Muscle layer of colon (tissue), 2 donors: ENCODE data around the gene SURF2.
"Not testable (repeated sequence)": the region's sequence is repeated elsewhere in the genome, so short reads cannot be mapped to it uniquely, and the experiment has no call there.

ENCODE experiments used
- H3K27ac ChIP-seq: one replicate; pipeline ENCODE4 v1.7.0; 2013; ENCODE audit warnings: low read depth, mild to moderate bottlenecking, low read length, moderate library complexity
- H3K27me3 ChIP-seq, 2 donors: one replicate each; pipeline ENCODE4 v1.7.0; 2013; ENCODE audit warnings: low read length in 2 of 2, mild to moderate bottlenecking in 2 of 2; ENCODE audit not compliant: insufficient read depth in 2 of 2, control insufficient read depth in 1 of 2
- H3K36me3 ChIP-seq: one replicate; pipeline ENCODE4 v1.7.0; 2013; ENCODE audit warnings: mild to moderate bottlenecking, low read length; ENCODE audit not compliant: insufficient read depth
- H3K4me1 ChIP-seq: one replicate; pipeline ENCODE4 v1.7.0; 2013; ENCODE audit warnings: mild to moderate bottlenecking, low read length; ENCODE audit not compliant: insufficient read depth
- H3K4me3 ChIP-seq, 2 donors: one replicate each; pipeline ENCODE4 v1.7.0; 2013; ENCODE audit warnings: low read length in 2 of 2, low read depth in 1 of 2, mild to moderate bottlenecking in 1 of 2, moderate library complexity in 1 of 2
- H3K9ac ChIP-seq: one replicate; pipeline ENCODE4 v1.7.0; 2013; ENCODE audit warnings: low read length
- H3K9me3 ChIP-seq: one replicate; pipeline ENCODE4 v1.7.0; 2013; ENCODE audit warnings: mild to moderate bottlenecking, low read length
- donor health status: abdominal sarcoma.
- donor health status: Adenocarcinoma of cecum.

SURF2 gene

DNA sequence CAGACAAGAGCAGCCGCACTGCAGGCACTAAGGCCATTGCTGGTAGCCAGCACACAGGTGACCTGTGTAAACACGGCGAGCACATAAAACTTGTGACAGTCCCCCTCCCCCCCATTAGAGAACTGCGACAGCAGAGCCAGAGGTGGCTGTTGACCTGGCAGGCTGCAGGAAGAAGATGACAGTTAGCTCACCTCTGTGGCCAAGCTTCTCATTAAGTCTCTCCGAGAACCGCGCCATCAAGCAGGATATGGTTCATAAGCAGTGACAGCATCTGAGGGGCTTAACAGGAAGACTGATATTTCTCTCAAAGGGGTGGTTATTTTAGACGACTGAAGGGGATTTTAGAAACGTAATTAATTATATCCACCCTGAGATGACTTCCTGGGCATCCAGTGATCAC is 14.3 kb downstream of the SURF2 start:
- Histone ChIP-seq H3K36me3 (peaks cover 36% of the 10 kb centered on the region), H3K9ac (no peak overlapping the region), H3K27ac (no peak overlapping the region), H3K27me3 (no peaks in the 10 kb centered on the region), H3K4me1 (peaks cover 56% of the 10 kb centered on the region), H3K9me3 (no peaks in the 10 kb centered on the region), H3K4me3 (no peak overlapping the region)

DNA sequence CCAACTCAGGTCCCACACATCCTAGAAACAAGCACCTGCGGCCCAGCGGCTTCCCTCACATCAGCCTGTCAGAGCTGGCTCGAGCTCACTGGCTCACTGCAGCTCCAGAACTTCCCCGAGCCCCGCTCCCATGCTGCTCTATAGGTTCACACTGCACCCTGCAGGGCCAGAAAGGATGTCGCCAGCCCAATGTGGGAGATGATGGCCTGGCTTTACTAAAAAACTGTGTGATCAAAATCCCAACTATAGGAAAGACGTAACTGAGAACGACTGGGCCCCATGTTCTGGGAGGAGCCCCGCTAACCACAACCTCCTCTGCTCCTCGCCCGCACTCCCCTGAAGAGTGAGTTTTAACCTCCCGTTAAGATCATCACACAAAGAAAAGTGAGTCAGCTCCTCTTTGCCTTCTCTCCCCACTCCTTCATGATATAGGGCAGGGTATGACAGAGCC is 14.9 kb downstream of the SURF2 start:
- peaks cover 30% of the 10 kb centered on the region for H3K36me3 ChIP-seq
- no peak overlapping the region for H3K4me3 ChIP-seq

DNA sequence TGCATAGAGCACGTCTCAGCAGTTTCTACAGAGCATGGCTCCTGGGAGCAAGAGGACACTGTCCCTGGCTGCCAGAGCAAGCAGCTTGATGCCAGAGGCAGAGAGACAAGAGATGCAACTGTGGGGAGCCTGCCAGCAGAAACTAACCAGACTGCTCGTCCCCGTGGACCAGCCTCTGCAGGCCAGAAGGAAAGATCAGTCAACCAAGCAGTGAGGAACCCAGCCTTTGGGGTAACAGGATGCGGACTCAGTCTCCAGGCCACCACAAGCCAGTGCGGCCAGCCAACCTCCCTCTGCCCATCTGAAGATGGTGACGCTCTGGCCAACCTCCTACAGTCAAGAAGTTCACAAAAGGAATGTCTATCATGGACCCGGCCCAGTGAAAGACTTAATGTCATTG is 15.8 kb downstream of the SURF2 start:
- H3K27ac ChIP-seq: no peak overlapping the region
- H3K4me3 ChIP-seq: no peak overlapping the region
- H3K27me3 ChIP-seq: no peaks in the 10 kb centered on the region

More for the DNA sequence above, 14.9 kb downstream of the SURF2 start:
- peaks cover 56% of the 10 kb centered on the region for H3K4me1 ChIP-seq
- no peak overlapping the region for H3K9ac ChIP-seq
- no peaks in the 10 kb centered on the region for H3K9me3 ChIP-seq
- H3K27ac ChIP-seq: no peak overlapping the region
- H3K27me3 ChIP-seq: no peaks in the 10 kb centered on the region

DNA sequence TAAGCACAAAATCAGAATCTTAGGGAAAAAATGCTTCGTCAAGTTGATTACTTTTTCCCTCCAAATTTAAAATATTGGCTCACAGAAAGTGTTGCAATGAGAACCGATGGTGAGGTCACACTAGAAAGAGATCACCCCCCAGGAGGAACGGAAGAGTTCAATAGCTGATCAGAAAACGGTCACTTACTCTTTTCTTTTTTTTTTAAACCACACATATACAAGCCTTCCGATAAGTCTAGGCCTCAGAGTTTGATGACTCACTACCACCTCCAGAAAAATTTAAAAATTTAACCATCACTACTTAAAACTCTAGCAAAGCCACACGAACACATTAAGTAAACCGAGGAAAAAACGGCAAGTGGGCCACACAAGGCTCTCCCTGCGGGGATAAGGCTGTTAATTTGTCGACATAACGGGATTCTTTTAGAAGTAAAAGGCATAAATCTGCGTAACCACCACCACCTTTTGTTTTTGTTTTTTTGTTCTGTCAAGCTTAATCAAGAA is 18.3 kb downstream of the SURF2 start:
- peak overlapping the region; percentile 97 for H3K9ac ChIP-seq
- peak overlapping the region; percentile 86 to 87 for H3K4me3 ChIP-seq
- peaks cover 44% of the 10 kb centered on the region for H3K4me1 ChIP-seq
- peak overlapping the region; percentile 86 for H3K27ac ChIP-seq
- no peaks in the 10 kb centered on the region for H3K9me3 ChIP-seq
- H3K27me3 ChIP-seq: no peaks in the 10 kb centered on the region
- H3K36me3 ChIP-seq: peaks cover 18% of the 10 kb centered on the region

More for the DNA sequence above, 15.8 kb downstream of the SURF2 start:
- Histone ChIP-seq H3K9ac (no peak overlapping the region), H3K9me3 (no peaks in the 10 kb centered on the region), H3K36me3 (peaks cover 21% of the 10 kb centered on the region), H3K4me1 (peaks cover 60% of the 10 kb centered on the region)

DNA sequence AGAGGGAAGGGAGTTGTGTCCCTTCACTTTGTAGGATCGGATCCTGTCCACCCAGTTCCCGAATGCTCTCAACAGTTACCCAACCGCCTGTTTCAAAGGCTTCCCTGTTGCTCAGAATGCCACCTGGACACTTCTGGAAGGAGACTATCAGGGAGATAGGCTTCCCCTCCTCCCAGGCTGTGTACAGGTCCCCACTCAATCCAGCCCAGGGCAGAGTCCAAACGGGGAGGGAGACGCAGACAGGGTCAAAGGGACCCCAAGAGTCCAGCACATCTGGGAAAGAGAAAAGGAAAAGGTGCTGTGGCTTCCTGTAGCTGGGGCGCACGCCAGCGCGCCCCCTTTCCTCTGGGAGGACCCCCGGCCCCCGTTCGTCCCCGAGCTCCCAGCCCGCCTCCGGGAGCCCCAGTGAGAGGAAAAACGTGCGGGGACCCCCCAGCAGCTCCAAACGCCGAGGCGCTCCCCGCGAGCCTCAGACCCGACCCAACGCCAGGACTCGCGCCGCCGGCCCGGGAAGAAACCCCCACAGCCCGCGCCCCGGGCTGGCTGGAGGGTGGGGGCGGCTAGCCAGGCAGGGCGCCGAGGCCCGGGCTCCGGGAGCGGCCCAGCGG is 18.9 kb downstream of the SURF2 start:
- H3K4me1 ChIP-seq: peaks cover 39% of the 10 kb centered on the region
- H3K9me3 ChIP-seq: no peaks in the 10 kb centered on the region
- peak overlapping the region; percentile 97 for H3K9ac ChIP-seq
- H3K27me3 ChIP-seq: no peaks in the 10 kb centered on the region
- peaks cover 12% of the 10 kb centered on the region for H3K36me3 ChIP-seq
- H3K27ac ChIP-seq: peak overlapping the region; percentile 86
- H3K4me3 ChIP-seq: peak overlapping the region; percentile 86 to 87

DNA sequence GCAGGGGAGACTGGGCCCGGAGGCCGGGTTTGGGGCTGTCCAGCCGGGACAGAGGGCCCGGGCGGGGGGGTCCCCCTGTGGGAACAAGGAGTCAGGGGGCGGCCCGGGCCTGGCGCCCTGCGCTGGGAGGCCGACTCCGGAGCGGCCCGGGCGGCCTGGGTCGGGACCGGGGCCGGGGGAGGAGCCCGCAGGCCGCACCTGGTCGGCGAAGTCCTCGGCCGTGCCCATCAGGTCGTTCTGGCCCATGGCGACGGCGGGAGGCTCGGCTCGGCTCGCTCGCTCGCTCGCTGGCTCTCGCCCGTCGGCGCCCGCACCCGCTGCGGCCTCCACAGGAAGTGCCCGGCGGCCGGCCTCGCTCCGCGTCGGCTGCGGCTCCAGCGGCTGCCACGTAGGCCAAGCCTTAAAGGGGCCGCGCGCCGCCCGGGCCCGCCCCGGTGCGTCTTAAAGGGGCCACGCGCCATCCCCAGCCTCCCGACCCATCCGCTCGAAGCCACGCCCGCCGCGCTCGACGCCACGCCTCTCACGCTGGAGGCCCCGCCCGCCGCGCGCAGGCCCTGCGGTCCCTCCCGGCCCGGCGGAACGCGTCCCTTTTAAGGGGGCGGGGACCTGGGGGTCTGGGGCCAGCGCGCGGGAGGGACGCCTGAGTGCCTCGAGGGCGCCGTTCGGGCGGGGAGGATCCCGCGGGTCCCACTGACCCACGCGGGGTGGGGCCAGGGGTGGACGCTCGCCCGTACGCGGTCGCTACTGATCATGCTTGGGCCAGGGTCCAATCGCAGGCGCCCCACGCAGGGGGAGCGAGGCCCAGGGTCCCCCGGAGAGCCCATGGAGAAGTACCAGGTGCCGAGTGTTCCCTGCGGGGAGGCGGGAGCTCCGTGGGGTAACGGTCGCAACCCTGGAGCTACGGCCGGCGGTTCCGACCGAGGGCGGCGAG is 19.6 kb downstream of the SURF2 start, which contains the start of the genes STKLD1 and SURF4:
TSS of gene STKLD1 (plus strand) at position 643 of the 931 bp plus-strand sequence. CDS start at position 751, 108 bp downstream.
TSS of gene SURF4 (minus strand) at position 337 of the 931 bp plus-strand sequence. CDS start at position 246, 91 bp downstream.
- Histone ChIP-seq H3K27ac (peak within 1 kb of the TSS; percentile 86), H3K4me3 (peak within 1 kb of the TSS; percentile 86 to 87), H3K4me1 (peaks cover 31% of the 10 kb centered on the region), H3K9ac (peak within 1 kb of the TSS; percentile 97), H3K9me3 (no peaks in the 10 kb centered on the region), H3K27me3 (no peaks in the 10 kb centered on the region), H3K36me3 (peaks cover 8% of the 10 kb centered on the region)

DNA sequence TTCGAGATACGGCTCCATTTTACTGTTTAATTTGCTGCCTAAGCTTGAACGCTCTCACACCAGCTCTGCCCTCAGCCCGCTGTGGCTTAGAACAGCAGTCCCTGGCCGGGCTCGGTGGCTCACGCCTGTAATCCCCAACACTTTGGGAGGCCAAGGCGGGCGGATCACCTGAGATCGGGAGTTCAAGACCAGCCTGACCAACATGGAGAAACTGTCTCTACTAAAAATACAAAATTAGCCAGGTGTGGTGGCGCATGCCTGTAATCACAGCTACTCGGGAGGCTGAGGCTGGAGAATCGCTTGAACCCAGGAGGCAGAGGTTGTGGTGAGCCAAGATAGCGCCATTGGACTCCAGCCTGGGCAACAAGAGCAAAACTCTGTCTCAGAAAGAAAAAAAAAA is 20.9 kb downstream of the SURF2 start:
- peaks cover 18% of the 10 kb centered on the region for H3K4me1 ChIP-seq
- H3K27me3 ChIP-seq, H3K9me3 ChIP-seq, H3K27ac ChIP-seq, H3K36me3 ChIP-seq, H3K4me3 ChIP-seq, H3K9ac ChIP-seq: not testable (repeated sequence)

DNA sequence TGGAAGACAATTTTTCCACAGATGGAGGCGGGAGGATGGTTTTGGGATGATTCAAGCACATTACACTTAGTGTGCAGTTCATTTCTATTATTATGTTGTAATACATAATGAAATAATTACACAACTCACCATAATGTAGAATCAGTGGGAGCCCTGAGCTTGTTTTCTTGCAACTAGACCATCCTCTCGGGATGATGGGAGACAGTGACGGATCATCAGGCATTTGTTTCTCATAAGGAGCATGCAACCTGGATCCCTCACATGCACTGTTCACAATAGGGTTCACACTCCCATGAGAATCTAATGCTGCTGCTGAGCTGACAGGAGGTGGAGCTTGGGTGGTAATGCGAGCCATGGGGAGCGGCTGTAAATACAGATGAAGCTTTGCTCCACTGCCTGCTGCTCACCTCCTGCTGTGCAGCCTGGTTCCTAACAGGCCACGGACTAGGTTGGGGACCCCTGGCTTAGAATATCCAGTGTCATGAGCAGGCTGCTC is 21.4 kb downstream of the SURF2 start:
- H3K4me1 ChIP-seq: peaks cover 13% of the 10 kb centered on the region
- H3K9ac ChIP-seq: no peak overlapping the region
- no peaks in the 10 kb centered on the region for H3K27me3 ChIP-seq
- H3K36me3 ChIP-seq: peaks cover 5% of the 10 kb centered on the region
- no peaks in the 10 kb centered on the region for H3K9me3 ChIP-seq
- H3K4me3 ChIP-seq: no peak overlapping the region
- H3K27ac ChIP-seq: no peak overlapping the region

DNA sequence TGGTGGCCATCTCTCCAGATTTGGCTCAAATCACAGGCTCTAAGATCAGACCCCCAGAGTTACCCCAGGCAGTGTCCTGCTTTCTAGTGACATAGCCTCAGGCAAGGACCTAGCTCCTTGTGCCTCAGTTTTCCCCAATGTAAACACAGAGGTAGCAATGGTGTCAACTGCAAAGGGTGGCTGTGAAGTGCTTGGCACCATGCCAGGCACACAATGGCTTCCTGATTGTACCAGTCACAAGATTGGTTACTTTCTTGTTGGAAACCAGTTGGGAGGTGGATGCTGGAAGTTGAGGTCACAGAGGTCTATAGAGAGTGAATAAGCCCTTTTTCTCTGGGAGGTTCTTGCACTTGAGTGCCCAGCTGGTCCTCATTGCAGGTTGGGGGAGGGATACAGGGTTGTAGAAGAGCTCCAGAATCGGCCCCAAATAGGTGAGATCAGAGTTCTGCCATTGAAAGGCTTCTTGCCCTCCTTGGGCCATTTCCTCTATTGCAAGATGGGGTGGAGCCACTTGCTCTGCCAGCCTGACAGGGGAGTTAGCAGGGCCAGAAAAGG is 22.1 kb downstream of the SURF2 start:
- H3K27me3 ChIP-seq: no peaks in the 10 kb centered on the region
- no peak overlapping the region for H3K27ac ChIP-seq

DNA sequence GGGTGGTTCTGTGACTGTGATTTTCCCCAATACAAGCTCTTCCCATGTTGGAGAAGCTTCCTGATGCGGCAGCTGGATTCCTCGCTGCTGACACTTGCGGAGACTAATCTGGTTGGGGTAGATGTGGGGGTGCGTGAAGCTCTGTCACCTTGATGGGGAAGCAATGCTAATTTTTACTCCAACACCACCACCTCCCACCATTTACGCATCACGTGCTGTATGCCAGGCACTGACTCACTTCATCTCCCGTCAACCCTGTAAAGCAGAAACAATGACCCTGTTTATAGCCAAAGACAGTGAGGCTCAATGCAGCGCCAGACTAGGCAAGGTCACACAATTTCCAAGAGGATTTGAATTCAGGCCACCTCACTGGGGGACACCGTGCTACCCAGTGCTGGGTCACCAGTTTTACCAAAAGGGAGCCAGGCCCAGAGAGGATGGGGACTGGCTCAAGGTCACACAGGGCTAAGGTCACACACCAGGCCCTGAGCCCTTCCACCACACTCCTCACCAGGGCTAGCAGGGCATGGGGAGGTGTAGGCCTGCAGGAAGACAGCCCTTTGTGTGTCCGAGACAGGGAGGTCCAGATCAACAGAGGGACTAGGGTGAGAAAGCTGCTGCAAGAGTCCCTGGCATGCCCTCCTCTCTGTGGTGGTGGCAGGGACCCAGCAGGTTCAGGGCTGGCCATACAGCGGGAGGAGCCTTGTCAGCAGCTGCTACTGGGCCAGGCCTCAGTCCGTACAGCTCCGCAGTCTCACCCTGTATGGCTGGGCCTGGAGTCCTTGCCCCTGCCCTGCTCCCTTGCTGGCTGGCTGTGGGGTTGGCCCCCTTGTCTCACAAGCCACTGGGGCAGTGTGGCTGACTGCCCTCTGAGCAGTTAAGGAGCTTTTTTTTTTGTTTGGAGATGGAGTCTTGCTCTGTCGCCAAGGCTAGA is 23.1 kb downstream of the SURF2 start:
- H3K27ac ChIP-seq: no peak overlapping the region
- peaks cover 11% of the 10 kb centered on the region for H3K4me1 ChIP-seq
- H3K9me3 ChIP-seq: no peaks in the 10 kb centered on the region
- no peaks in the 10 kb centered on the region for H3K36me3 ChIP-seq
- no peak overlapping the region for H3K4me3 ChIP-seq
- H3K27me3 ChIP-seq: no peaks in the 10 kb centered on the region
- no peak overlapping the region for H3K9ac ChIP-seq

More for the DNA sequence above, 22.1 kb downstream of the SURF2 start:
- Histone ChIP-seq H3K9ac (no peak overlapping the region), H3K36me3 (no peaks in the 10 kb centered on the region), H3K4me1 (peaks cover 11% of the 10 kb centered on the region), H3K9me3 (no peaks in the 10 kb centered on the region), H3K4me3 (no peak overlapping the region)
